Dedifferentiated amniotic fluid mesenchymal stem cell (primary cell): ENCODE results near the gene TNFSF13.

Source experiments
- DNase-seq: peaks from one replicate; pipeline ENCODE4 v3.0.0-alpha.2; 2016; ENCODE audit errors: extremely low spot score

The TNFSF13 gene

GRCh38 chr17:7552621-7553051 is 5.9 kb upstream of the TNFSF13 start:
- DNase-seq: no peak

GRCh38 chr17:7553356-7553755 is 5.2 kb upstream of the TNFSF13 start:
- DNase-seq: no peak

GRCh38 chr17:7555320-7555948 is 3.1 kb upstream of the TNFSF13 start:
- no peak for DNase-seq

GRCh38 chr17:7556627-7557026 is 1.9 kb upstream of the TNFSF13 start:
- no peak for DNase-seq

- DNase-seq: no peak
Observed at GRCh38 chr17:7557147-7557764, 1.3 kb upstream of the TNFSF13 start.

GRCh38 chr17:7557775-7558543 is 591 bp upstream of the TNFSF13 start:
- DNase-seq: no peak

- no peak for DNase-seq
Observed at GRCh38 chr17:7559320-7560171, 996 bp downstream of the TNFSF13 start.

- no peak for DNase-seq
Observed at GRCh38 chr17:7560172-7561027, 1.9 kb downstream of the TNFSF13 start.

- peak; percentile 83 for DNase-seq
Observed at GRCh38 chr17:7561028-7561575, 2.6 kb downstream of the TNFSF13 start.

- DNase-seq: peak; percentile 87
Observed at GRCh38 chr17:7561589-7562207, 3.1 kb downstream of the TNFSF13 start, which contains the start of gene SENP3. Gene SENP3 (plus strand): TSS chr17:7561919. CDS start chr17:7563077, 1,158 bp downstream.

GRCh38 chr17:7562208-7562605 is 3.7 kb downstream of the TNFSF13 start:
- no peak for DNase-seq

GRCh38 chr17:7563115-7563869 is 4.7 kb downstream of the TNFSF13 start:
- no peak for DNase-seq

- no peak for DNase-seq
Observed at GRCh38 chr17:7569571-7569970, 11.0 kb downstream of the TNFSF13 start.

GRCh38 chr17:7570351-7570750 is 11.8 kb downstream of the TNFSF13 start:
- no peak for DNase-seq

GRCh38 chr17:7572338-7572587 is 13.7 kb downstream of the TNFSF13 start:
- DNase-seq: no peak

- peak; percentile 99 for DNase-seq
Observed at GRCh38 chr17:7572588-7573323, 14.2 kb downstream of the TNFSF13 start.

- peak; percentile 79 for DNase-seq
Observed at GRCh38 chr17:7573324-7574080, 15.0 kb downstream of the TNFSF13 start.
